ENCODE results near the gene APOBEC3B. TPM values are rescaled to one million over a fixed set of nuclear protein-coding genes. Genes with fewer than 3 reads are reported as not detected.
"Not testable (repeated sequence)": the region's sequence is repeated elsewhere in the genome, so short reads cannot be mapped to it uniquely, and the experiment has no call there.

The APOBEC3B gene
- total RNA-seq, 4 donors from 2014 or later, result not detected

- peaks cover 0 to 24% (median 10%) of the 10 kb centered on the region in 3 donors for H3K4me1 ChIP-seq
Measured at GRCh38 chr22:38981005-38981991, 849 bp upstream of the APOBEC3B start.

GRCh38 chr22:38984224-38984623 is 2.1 kb downstream of the APOBEC3B start:
- Histone ChIP-seq H3K4me1 (peaks cover 0 to 24% (median 10%) of the 10 kb centered on the region in 3 donors), H3K9me3 (no peaks in the 10 kb centered on the region), H3K4me3 (no peak overlapping the region), H3K36me3 (no peaks in the 10 kb centered on the region), H3K27ac (no peak overlapping the region), H3K27me3 (no peaks in the 10 kb centered on the region)
- ATAC-seq, result no peak
- 81 to 86% methylated on average over 1 to 2 of the region's 2 CpGs for WGBS, 2 donors (ENCODE audit: low coverage in 1 of 2)
- TF ChIP-seq CTCF (IDR thresholded peaks at IDR 0.05), result no peak
- no peak for TF ChIP-seq EP300 (IDR thresholded peaks at IDR 0.05)
- TF ChIP-seq POLR2A (IDR thresholded peaks at IDR 0.05), result no peak
- TF ChIP-seq POLR2AphosphoS5 (IDR thresholded peaks at IDR 0.05), result no peak

More at GRCh38 chr22:38981005-38981991, 849 bp upstream of the APOBEC3B start:
- WGBS, 2 donors (ENCODE audit: low coverage in 1 of 2), result 9 to 11% methylated on average over 9 to 14 of the region's 27 CpGs
- Histone ChIP-seq H3K36me3 (no peaks in the 10 kb centered on the region), H3K9me3 (no peaks in the 10 kb centered on the region), H3K27ac (peak overlapping the region in 2 of 4 donors; percentile 73 to 78), H3K27me3 (no peaks in the 10 kb centered on the region), H3K4me3 (peak overlapping the region; percentile 35 to 54)
- peak; percentile 58 for ATAC-seq
- TF ChIP-seq CTCF (IDR thresholded peaks at IDR 0.05) (no peak), POLR2A (IDR thresholded peaks at IDR 0.05) (no peak), POLR2AphosphoS5 (IDR thresholded peaks at IDR 0.05) (no peak), EP300 (IDR thresholded peaks at IDR 0.05) (no peak)

GRCh38 chr22:38984784-38985757 is 2.9 kb downstream of the APOBEC3B start:
- not testable (repeated sequence) for H3K27ac ChIP-seq, H3K36me3 ChIP-seq, H3K4me3 ChIP-seq, ATAC-seq, H3K9me3 ChIP-seq, H3K27me3 ChIP-seq
- WGBS, 2 donors (ENCODE audit: low coverage in 1 of 2), result 57 to 70% methylated on average over 5 to 7 of the region's 9 CpGs
- H3K4me1 ChIP-seq, result peaks cover 0 to 24% (median 10%) of the 10 kb centered on the region in 3 donors

- H3K27me3 ChIP-seq, result no peaks in the 10 kb centered on the region
- no peak for TF ChIP-seq POLR2A (IDR thresholded peaks at IDR 0.05)
- no CpG with 5 or more reads among the region's 3 CpGs for WGBS, 2 donors (ENCODE audit: low coverage in 1 of 2)
- no peak overlapping the region for H3K4me3 ChIP-seq
- peaks cover 0 to 14% (median 5%) of the 10 kb centered on the region in 3 donors for H3K4me1 ChIP-seq
- H3K27ac ChIP-seq, result no peak overlapping the region
- H3K36me3 ChIP-seq, result no peaks in the 10 kb centered on the region
- no peaks in the 10 kb centered on the region for H3K9me3 ChIP-seq
- no peak for ATAC-seq
Measured at GRCh38 chr22:38986629-38987028, 4.5 kb downstream of the APOBEC3B start.

GRCh38 chr22:38987171-38987895 is 5.2 kb downstream of the APOBEC3B start:
- H3K4me3 ChIP-seq, result no peak overlapping the region
- TF ChIP-seq POLR2AphosphoS5 (IDR thresholded peaks at IDR 0.05) (no peak), POLR2A (IDR thresholded peaks at IDR 0.05) (no peak), EP300 (IDR thresholded peaks at IDR 0.05) (no peak), CTCF (IDR thresholded peaks at IDR 0.05) (no peak)
- H3K36me3 ChIP-seq, result no peaks in the 10 kb centered on the region
- H3K27ac ChIP-seq, result no peak overlapping the region
- ATAC-seq, result no peak
- H3K9me3 ChIP-seq, result no peaks in the 10 kb centered on the region
- no peaks in the 10 kb centered on the region for H3K27me3 ChIP-seq
- peaks cover 0 to 6% (median 3%) of the 10 kb centered on the region in 3 donors for H3K4me1 ChIP-seq
- 82 to 84% methylated on average over 4 to 5 of the region's 8 CpGs for WGBS, 2 donors (ENCODE audit: low coverage in 1 of 2)
